Measurements from ENCODE around the gene PAK1IP1. TPM values are rescaled to one million over a fixed set of nuclear protein-coding genes. Genes with fewer than 3 reads are reported as not detected.
"Not testable (repeated sequence)": the region's sequence is repeated elsewhere in the genome, so short reads cannot be mapped to it uniquely, and the experiment has no call there.

The PAK1IP1 gene
- total and polyA plus RNA-seq, 9 donors, result 5.6 to 21.7 (median 12.4) TPM

- 18 to 41% (median 22%) methylated on average over 2 of the region's 2 CpGs for WGBS, 3 donors
- no peak overlapping the region for H3K27ac ChIP-seq
- H3K36me3 ChIP-seq, result no peaks in the 10 kb centered on the region
Measured at GRCh38 chr6:10749734-10750133, 55.0 kb downstream of the PAK1IP1 start.

GRCh38 chr6:10750568-10750967, 55.8 kb downstream of the PAK1IP1 start:
- H3K4me3 ChIP-seq; intact Hi-C loops (cut with DNase I); H3K4me1 ChIP-seq (ENCODE audit: insufficient read depth); DNase-seq; H3K9me3 ChIP-seq; H3K27me3 ChIP-seq; H3K27ac ChIP-seq; H3K36me3 ChIP-seq: not testable (repeated sequence)
- WGBS, 3 donors, result 29 to 48% (median 37%) methylated on average over 6 of the region's 6 CpGs

More at GRCh38 chr6:10749734-10750133, 55.0 kb downstream of the PAK1IP1 start:
- DNase-seq, result no peak
- H3K9me3 ChIP-seq, result no peaks in the 10 kb centered on the region
- H3K4me1 ChIP-seq (ENCODE audit: insufficient read depth), result peaks cover 3% of the 10 kb centered on the region
- no peaks in the 10 kb centered on the region for H3K27me3 ChIP-seq
- H3K4me3 ChIP-seq, result no peak overlapping the region
- TF ChIP-seq POLR2A (IDR thresholded peaks at IDR 0.05) (no peak), EP300 (IDR thresholded peaks at IDR 0.05) (no peak), CTCF (IDR thresholded peaks at IDR 0.05) (no peak)
- intact Hi-C loops (cut with DNase I), result loop anchor here in 2 of 4 donors (2.0 to 10.0 kb wide), 2 partner anchors 27 to 55 kb away; partner anchors contain the start of genes C6orf52 (in 1 of the 2), PAK1IP1 (in 1 of the 2) and TMEM14C (in 1 of the 2)

GRCh38 chr6:10751757-10752156, 57.0 kb downstream of the PAK1IP1 start:
- 69 to 73% (median 73%) methylated on average over 5 of the region's 5 CpGs for WGBS, 3 donors
- not testable (repeated sequence) for H3K36me3 ChIP-seq

GRCh38 chr6:10756085-10756484, 61.3 kb downstream of the PAK1IP1 start:
- no peaks in the 10 kb centered on the region for H3K36me3 ChIP-seq
- WGBS, 3 donors, result 85 to 100% (median 88%) methylated on average over 1 of the region's 1 CpG

More at GRCh38 chr6:10751757-10752156, 57.0 kb downstream of the PAK1IP1 start:
- H3K9me3 ChIP-seq; DNase-seq; intact Hi-C loops (cut with DNase I); H3K27me3 ChIP-seq; H3K4me1 ChIP-seq (ENCODE audit: insufficient read depth); H3K27ac ChIP-seq; H3K4me3 ChIP-seq: not testable (repeated sequence)

More at GRCh38 chr6:10756085-10756484, 61.3 kb downstream of the PAK1IP1 start:
- H3K4me1 ChIP-seq (ENCODE audit: insufficient read depth), result peaks cover 5% of the 10 kb centered on the region
- no peaks in the 10 kb centered on the region for H3K27me3 ChIP-seq
- H3K27ac ChIP-seq, result no peak overlapping the region
- TF ChIP-seq POLR2A (IDR thresholded peaks at IDR 0.05) (no peak), EP300 (IDR thresholded peaks at IDR 0.05) (no peak), CTCF (IDR thresholded peaks at IDR 0.05) (no peak)
- no peak for DNase-seq
- no peak overlapping the region for H3K4me3 ChIP-seq
- no peaks in the 10 kb centered on the region for H3K9me3 ChIP-seq
- intact Hi-C loops (cut with DNase I), result no loop called here

Small RNA genes lying within 50 kb of the gene (small RNA-seq; reads per million reads assigned to genes)
- not detected for gene RF00019
- gene RNA5SP203, result not detected

Other genes with a start within 250 kb of the PAK1IP1 start
- gene GCNT2, start 173.6 kb upstream of the PAK1IP1 start, total RNA-seq, result 1 to 10 TPM in 5 of 7 donors, under 1 TPM in 2; 0.92 to 3.8 (median 1.3) TPM
- 1 to 10 TPM; 1.8 to 3.4 TPM for gene GCNT2, start 173.6 kb upstream of the PAK1IP1 start, polyA plus RNA-seq
- 1 to 10 TPM in 2 of 7 donors, under 1 TPM in 1, not detected in 4; 0.59 to 2.6 (median 2.0) TPM for gene C6orf52, start 356 bp upstream of the PAK1IP1 start, total RNA-seq
- 1 to 10 TPM in 1 of 2 donors, under 1 TPM in 1; 0.73 to 1.5 TPM for gene C6orf52, start 356 bp upstream of the PAK1IP1 start, polyA plus RNA-seq
- 100 to 1,000 TPM in 3 of 7 donors, 10 to 100 TPM in 4; 92.8 to 146 (median 99.4) TPM for gene TMEM14C, start 28.1 kb downstream of the PAK1IP1 start, total RNA-seq
- gene TMEM14C, start 28.1 kb downstream of the PAK1IP1 start, polyA plus RNA-seq, result 100 to 1,000 TPM; 167 to 207 TPM
- 10 to 100 TPM; 64.7 to 82.5 (median 72.4) TPM for gene TMEM14B, start 52.8 kb downstream of the PAK1IP1 start, total RNA-seq
- 100 to 1,000 TPM in 1 of 2 donors, 10 to 100 TPM in 1; 92.2 to 123 TPM for gene TMEM14B, start 52.8 kb downstream of the PAK1IP1 start, polyA plus RNA-seq
- 1 to 10 TPM in 1 of 7 donors, under 1 TPM in 4, not detected in 2; 0.10 to 4.8 (median 0.25) TPM for gene MAK, start 143.6 kb downstream of the PAK1IP1 start, total RNA-seq
- under 1 TPM in 1 of 2 donors, not detected in 1; 0.06 TPM for gene MAK, start 143.6 kb downstream of the PAK1IP1 start, polyA plus RNA-seq
- not detected for gene GCM2, start 187.1 kb downstream of the PAK1IP1 start, total RNA-seq
- gene GCM2, start 187.1 kb downstream of the PAK1IP1 start, polyA plus RNA-seq, result not detected
- 1 to 10 TPM in 6 of 7 donors, under 1 TPM in 1; 0.83 to 2.1 (median 1.3) TPM for gene SYCP2L, start 192.1 kb downstream of the PAK1IP1 start, total RNA-seq
- gene SYCP2L, start 192.1 kb downstream of the PAK1IP1 start, polyA plus RNA-seq, result under 1 TPM; 0.41 to 0.75 TPM

Measured in ovary (tissue), 9 donors.